HG02798 (cell line): ENCODE data around the gene SPECC1.
"Not testable (repeated sequence)": the region's sequence is repeated elsewhere in the genome, so short reads cannot be mapped to it uniquely, and the experiment has no call there.

ENCODE experiments used
- ATAC-seq: cut with Tn5 transposase; IDR thresholded peaks from one replicate; pipeline ENCODE4 v1.9.1; 2021; ENCODE audit warnings: mild to moderate bottlenecking; ENCODE audit not compliant: unreplicated experiment, poor library complexity

Gene SPECC1

DNA sequence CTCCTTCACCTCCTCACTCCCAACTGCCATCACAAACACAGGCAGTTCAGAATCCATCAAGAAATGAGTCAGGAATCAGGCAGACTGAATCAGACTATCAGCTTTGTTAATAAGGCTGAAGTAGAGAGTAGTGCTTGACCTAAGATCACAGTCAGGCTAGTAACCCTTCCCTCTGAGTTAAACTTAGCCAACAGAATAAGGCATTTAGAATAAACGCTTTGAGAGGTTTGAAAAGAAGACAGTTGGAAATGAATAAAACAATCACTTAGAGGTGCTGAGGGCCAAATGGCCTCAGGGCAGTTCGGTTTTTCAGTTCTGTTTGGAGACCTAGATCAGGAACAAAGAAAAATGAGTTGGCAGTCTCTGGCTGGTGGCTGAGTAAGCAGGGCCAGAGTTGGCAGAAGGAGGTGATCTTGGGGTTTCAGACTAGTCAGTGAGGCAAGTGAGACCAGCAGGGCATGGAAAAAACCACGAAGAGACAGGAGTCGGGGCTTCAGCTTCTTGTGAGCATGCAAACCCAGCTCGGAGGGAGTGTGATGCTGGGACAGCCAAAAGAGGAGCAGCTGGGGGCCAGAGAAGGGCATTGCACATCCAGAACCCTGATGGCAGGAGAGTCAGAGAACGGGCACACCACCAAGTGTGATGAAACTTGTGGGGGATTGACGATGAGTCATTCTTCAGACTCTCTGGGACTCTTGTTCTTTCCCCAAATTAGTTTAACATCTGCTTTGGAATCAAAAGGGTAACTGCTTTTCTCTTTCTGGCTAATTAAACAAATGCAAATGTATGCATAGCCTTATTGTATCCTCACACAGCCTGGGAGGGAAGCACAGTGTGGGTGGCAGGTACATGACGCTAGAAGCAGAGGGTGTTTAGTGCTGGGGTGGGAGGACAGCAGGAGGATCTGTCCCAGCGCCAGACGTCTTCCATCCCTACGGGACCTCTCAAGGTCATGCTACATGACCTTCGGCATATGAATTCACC is 54.8 kb downstream of the SPECC1 start:
- ATAC-seq: peak; percentile 58

DNA sequence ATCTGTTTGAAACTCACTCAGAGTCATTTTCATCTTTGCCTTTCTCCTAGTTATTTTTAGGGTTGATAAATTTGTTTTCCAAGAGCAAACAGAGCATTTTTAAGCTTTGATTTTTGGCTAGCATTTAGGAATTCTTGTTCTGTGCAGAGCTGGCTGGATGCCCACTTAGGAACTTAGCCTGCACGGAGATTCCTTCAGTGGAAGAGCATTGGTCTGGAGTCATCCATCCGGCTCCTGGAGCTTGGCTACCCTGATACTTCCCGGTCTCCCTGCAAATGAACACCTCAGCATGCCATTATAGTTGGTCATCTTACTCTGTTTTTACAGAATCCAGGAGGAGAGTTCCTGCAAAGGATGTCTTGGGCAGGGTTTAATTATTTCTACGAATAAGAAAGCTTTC is 57.1 kb downstream of the SPECC1 start:
- ATAC-seq: no peak

DNA sequence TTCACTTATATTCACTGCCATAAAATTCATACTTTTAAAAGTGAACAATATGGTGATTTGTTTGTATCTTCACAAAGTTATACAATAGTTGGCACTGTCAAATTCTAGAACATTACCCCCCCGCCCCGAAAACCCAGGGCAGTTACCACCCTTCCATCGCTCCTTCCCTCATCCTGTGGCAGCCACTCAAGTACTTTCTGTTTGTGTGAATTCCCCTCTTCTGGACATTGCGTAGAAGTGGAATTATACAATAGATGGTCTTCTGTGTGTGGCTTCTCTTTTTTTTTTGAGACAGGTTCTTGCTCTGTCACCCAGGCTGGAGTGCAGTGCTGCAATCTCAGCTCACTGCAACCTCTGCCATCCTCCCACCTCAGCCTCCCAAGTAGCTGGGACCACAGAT is 58.6 kb downstream of the SPECC1 start:
- no peak for ATAC-seq

GRCh38 chr17:20068445-20068844 is 59.3 kb downstream of the SPECC1 start:
- no peak for ATAC-seq

DNA sequence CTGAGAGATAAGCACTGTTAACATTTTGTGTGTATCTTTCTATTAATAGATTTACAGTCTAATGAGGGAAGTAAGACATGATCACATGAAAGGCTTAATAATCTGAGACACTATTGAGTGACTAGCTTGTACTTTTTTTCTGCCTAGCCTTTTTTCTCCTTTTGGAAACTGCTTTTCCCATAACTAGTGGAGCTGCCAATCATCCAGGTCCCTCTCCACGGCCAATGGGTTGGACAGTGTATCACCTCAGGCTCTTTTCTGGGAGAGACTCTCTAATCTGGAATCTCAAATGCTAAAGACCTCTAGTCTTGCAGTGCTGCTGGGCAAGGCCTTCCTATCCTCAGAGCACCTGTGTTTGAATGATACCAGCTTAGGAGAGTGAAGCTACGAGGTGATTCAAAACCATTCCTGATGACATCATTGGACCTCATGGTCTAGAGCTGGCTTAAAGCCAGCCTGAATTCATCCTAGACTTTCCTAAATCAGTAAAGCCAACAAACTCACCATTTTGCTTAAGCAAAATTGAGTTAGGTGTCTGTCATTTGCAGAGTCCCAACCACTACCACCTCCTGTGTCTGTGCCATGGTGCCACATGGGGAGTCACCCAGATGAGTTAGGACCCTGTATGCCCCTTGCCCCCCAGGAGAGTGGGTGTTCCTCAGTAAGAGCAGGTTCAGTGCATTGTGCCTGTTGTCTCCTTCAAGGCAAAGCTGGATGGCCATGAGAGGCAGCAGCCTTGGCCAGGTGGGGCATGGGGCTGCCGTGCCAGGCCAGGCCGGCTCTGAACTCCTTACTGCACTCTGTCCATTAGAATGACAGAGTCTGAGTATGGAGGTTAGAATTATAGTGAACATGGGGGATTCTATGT is 62.9 kb downstream of the SPECC1 start:
- no peak for ATAC-seq

GRCh38 chr17:20072692-20072992 is 63.5 kb downstream of the SPECC1 start:
- no peak for ATAC-seq

- peak; percentile 59 for ATAC-seq
These were observed 64.2 kb downstream of the SPECC1 start for GRCh38 chr17:20073055-20073979.

- ATAC-seq: no peak
These were observed 64.8 kb downstream of the SPECC1 start for GRCh38 chr17:20074001-20074400.

GRCh38 chr17:20074489-20074888 is 65.3 kb downstream of the SPECC1 start:
- ATAC-seq: peak; percentile 37

DNA sequence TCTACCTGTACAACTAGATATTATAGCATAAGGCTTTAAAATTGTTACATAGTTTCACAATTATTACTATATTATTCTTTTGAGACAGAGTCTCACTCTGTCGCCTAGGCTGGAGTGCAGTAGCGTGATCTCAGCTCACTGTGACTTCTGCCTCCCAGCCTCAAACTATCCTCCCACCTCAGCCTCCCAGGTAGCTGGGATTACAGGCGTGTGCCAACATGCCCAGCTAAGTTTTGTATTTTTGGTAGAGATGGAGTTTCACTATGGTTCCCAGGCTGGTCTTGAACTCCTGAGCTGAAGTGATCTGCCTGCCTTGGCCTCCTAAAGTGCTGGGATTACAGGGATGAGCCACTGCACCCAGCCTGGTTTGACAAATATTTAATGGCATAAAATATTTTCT is 67.0 kb downstream of the SPECC1 start:
- ATAC-seq: not testable (repeated sequence)

DNA sequence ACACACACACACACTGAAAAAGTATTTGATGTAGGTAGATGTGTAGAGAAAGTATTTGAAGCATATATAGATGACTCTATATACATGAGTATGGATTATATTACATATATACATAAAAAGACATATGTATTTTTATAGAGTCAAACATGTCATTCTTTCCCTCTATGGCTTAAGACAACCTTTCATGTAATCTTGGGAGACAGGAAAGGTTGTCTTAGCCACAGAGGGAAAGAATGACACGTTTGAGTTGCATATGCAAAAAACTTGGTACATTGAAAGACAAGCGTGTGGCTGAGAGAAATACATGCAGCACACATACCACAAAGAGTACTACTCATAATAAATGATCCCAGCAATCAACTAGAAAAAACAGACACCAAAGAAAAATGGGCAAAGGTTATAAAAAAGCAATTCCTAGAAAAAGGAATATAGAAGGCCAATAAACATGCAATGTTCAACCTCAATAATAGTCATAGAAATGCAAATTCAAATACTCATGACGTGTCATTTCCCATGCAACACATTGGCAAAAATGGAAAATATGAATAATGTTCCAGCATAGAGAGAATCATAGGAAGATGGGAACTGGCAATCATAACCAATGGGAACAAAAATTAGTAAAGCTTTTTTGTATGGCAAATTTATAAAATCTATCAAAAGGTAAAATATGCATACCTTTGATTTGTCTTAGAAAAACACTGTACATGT is 69.0 kb downstream of the SPECC1 start:
- ATAC-seq: no peak

DNA sequence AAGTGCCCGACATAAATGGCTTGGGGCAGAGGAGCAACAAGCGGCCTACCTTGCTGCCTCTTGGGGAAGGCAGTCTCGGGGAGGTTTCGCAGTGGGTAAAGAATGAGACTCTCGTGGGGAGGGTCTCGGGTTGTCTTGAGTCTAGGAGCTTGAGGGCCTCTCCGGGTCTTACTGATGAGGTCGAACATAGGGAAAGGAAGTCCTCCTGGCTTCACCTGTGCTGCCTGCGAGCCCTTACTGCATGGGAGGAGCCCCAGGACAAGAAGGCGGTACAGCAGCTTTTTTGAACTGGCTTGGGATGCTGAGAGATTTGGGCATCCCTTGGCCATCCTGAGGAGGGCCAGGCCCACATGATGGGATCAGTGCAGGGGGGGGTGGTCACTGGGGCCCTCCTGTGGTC is 71.4 kb downstream of the SPECC1 start:
- ATAC-seq: no peak

GRCh38 chr17:20083156-20083859 is 74.1 kb downstream of the SPECC1 start:
- ATAC-seq: no peak

GRCh38 chr17:20084621-20085282 is 75.6 kb downstream of the SPECC1 start:
- no peak for ATAC-seq

- ATAC-seq: no peak
These were observed 76.2 kb downstream of the SPECC1 start for GRCh38 chr17:20085283-20085845.

GRCh38 chr17:20086416-20087076 is 77.4 kb downstream of the SPECC1 start:
- no peak for ATAC-seq

- ATAC-seq: no peak
These were observed 78.5 kb downstream of the SPECC1 start for GRCh38 chr17:20087538-20088250.
